ENCODE measurements around the gene PPP1R1B.
"Not testable (repeated sequence)": the region's sequence is repeated elsewhere in the genome, so short reads cannot be mapped to it uniquely, and the experiment has no call there.

PPP1R1B gene

GRCh38 chr17:39626171-39627046, at the start of gene PPP1R1B:
Gene PPP1R1B, plus strand, starts transcription at chr17:39626952. Its CDS starts 441 bp downstream, at chr17:39627393.
- DNase-seq (ENCODE audit: low spot score), result no peak

GRCh38 chr17:39578272-39578671, 48.5 kb upstream of the PPP1R1B start:
- DNase-seq (ENCODE audit: low spot score), result no peak

DNA sequence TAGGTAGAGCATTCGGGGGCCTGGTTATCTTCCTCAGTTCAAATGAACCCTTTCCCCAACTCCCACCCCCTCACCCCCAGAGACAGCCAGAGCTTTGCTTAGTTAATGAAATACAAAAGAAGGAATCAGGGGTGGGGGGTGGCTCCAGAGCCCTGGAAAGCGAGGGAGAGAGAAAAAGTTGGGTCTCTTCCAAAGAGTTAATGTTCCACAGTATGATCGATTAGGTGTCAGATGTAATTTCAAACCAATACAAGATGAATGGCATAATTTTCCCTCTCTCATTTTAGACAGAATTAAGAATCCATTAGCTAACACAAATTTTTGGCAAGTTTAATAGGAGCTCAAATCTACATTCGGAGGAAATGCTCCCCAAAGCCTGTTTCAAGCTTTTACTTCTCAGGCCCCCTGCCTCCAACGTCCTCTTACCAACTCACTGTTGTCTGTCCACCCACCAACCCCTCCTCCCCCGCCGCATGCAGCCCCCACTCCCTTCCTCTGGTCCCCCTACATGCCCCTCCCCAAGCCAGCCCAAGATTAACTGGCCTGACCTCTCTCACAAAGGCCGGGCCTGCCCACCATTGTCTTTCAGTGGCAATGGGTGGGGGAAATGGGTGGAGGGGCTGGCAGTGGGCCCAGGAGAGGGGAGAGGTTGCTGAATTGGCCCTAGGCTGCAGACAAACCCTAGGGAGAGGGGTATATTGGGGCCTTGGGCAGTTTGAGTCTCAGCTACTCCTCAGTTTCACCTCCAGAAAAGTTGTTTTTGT, 47.3 kb upstream of the PPP1R1B start:
- DNase-seq (ENCODE audit: low spot score), result no peak

DNA sequence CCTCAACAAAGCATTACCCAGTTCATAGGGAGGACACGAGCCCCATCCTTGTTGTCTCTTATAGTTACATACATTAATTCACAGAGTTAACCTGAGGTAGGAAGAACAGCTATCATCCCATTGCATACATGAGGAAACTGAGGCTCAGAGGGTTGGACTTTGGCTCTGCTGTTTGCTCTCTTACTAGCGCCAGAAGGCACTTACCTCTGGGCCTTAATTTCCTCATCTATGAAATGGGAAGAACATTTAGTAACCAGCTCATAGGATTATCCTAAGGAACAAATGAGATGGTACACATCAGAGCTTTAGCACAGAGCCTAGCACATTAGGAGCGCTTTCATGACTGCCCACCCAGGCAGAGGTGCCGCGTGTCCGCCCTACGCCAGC, 46.7 kb upstream of the PPP1R1B start:
- no peak for DNase-seq (ENCODE audit: low spot score)

- no peak for DNase-seq (ENCODE audit: low spot score)
These were observed 45.5 kb upstream of the PPP1R1B start for GRCh38 chr17:39581071-39581758.

DNA sequence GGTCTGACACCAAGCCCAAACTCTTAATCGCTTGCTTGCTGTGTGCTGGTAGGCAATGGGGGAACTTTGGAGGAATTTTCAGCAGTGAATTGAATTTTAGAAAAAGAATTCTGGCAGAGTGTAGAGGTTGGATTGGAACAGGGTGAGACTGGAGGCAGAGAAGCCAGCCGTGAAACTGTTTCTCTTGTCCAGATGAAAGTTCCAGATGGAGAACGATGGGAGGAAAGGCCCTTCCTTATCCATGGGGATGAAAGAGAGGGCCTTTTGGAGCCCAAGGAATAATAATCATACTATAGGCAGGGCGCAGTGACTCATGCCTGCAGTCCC, 45.0 kb upstream of the PPP1R1B start:
- no peak for DNase-seq (ENCODE audit: low spot score)

- DNase-seq (ENCODE audit: low spot score), result no peak
These were observed 44.1 kb upstream of the PPP1R1B start for GRCh38 chr17:39582658-39583057.

GRCh38 chr17:39590180-39590579, 36.6 kb upstream of the PPP1R1B start:
- DNase-seq (ENCODE audit: low spot score), result not testable (repeated sequence)

DNA sequence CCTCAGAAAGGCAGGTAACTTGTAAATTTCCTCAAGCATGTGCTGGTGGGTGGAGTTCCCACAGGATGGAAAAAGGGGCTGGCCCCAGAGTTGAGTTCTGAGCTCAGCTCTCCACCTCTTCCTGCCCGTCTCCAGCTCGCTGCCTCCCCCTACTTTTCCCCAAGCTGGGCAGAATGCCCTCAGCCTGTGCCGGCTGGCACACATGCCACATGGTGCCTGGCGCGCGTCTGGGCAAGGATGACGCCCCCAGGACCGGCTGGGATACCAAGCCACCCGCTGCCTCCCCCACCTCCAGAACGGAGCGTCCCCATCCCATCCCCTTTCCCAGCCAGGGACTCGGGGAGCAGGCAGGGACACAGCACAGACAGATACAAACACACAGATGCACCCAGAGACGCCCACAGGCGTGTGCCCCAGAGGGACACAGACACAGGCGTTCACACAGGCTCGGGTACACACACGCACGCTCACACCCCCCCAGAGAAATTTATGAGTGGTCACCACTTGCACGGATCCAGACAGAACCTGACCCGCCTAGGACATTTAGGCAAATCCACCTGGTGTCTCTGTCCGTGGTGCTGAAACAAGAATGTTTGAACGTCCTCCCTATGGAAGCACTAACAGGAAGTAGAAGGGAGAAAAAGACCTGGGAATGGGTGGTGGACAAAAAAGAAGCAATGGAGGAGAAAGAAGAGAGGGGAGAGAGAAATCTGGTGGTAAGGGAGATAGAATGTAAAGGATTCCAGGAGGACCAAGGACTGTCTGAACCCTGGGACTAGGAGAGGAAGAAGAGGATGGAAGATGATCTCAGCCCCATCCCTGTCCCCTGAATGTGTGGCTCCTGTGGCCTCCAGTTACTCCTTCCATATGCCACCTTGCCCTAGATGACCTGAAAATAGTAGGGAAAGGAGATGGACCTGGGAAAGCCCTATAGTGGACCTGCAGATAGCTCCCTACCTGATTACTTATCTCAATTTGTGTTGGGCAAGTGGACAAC, 34.5 kb upstream of the PPP1R1B start:
- peak; percentile 29 for DNase-seq (ENCODE audit: low spot score)

DNA sequence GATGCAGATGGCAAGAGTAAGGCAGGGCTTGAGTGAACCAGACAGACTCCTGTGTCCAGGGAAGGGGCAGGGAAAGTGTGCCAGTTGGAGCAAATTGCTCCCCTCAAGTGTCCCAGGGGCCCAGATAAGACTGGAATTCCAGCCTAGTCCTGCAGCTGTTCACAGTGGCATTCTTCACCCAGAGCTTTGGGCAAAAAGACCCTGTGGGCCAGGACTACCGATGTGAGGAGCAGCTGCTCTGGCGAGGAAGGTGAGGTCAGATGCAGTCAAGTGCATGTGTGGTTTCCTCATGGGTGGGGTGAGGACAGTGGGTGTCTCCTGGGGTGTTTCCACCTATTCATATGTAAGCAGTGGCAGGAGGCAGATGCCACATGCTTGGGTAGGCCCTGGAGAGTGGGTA, 33.4 kb upstream of the PPP1R1B start:
- no peak for DNase-seq (ENCODE audit: low spot score)

DNA sequence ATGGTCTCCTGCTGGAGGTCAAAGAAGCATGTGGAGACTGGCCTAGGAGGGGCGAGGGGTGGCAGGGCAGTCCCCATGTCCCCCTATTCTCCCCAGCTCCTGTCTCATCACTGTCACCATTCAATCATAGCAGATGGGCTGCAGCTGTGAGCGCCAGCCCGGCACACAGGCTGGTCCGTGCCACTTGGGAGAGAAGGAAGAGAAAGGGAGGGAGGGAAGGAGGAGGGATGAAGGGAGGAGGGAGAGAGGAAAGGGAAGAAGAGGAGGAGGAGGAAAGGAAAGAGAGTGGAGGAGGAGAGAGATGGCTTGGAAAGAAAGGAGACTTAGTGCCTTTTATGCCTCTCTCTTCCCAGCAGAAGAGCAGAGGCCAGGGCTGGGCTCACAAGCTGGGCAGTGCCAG, 31.5 kb upstream of the PPP1R1B start:
- DNase-seq (ENCODE audit: low spot score), result no peak

GRCh38 chr17:39595928-39596510, 30.7 kb upstream of the PPP1R1B start:
- no peak for DNase-seq (ENCODE audit: low spot score)

GRCh38 chr17:39596543-39597267, 30.0 kb upstream of the PPP1R1B start:
- DNase-seq (ENCODE audit: low spot score), result no peak

DNA sequence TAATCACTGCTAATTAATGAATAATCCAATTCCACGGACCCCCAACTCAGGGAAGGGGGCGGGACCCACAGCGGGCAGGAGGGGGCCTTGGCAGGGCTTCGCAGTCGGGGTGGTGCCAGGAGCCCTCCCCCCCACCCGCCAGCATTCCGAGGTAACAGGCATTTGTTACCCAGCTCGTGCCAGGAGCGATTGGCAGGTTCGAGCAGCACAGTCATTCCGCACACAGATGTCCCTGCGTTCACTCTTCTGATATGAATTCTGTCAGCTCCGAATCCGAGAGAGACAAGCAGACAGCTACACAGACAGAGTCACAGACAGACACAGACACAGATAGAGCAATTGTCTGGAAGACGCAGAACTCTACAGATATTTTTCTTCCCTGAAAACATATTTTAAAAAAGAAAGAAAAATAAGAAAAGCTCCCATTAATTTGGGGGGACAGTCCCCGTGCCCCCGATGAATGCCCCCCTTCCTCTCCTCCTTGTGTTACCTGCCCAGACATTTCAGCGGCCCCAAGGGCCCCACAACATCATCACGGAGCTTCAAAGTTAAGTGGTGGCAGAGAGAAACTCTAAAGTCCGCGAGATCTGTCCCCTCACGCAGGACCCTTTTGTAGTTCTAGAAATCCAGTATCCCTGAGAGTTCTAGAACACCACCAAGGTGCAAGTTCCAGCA, 29.2 kb upstream of the PPP1R1B start:
- DNase-seq (ENCODE audit: low spot score), result no peak

GRCh38 chr17:39598047-39598481, 28.7 kb upstream of the PPP1R1B start:
- DNase-seq (ENCODE audit: low spot score), result no peak

- DNase-seq (ENCODE audit: low spot score), result no peak
These were observed 28.1 kb upstream of the PPP1R1B start for GRCh38 chr17:39598630-39599003.

GRCh38 chr17:39599004-39599664, 27.6 kb upstream of the PPP1R1B start:
- no peak for DNase-seq (ENCODE audit: low spot score)

DNA sequence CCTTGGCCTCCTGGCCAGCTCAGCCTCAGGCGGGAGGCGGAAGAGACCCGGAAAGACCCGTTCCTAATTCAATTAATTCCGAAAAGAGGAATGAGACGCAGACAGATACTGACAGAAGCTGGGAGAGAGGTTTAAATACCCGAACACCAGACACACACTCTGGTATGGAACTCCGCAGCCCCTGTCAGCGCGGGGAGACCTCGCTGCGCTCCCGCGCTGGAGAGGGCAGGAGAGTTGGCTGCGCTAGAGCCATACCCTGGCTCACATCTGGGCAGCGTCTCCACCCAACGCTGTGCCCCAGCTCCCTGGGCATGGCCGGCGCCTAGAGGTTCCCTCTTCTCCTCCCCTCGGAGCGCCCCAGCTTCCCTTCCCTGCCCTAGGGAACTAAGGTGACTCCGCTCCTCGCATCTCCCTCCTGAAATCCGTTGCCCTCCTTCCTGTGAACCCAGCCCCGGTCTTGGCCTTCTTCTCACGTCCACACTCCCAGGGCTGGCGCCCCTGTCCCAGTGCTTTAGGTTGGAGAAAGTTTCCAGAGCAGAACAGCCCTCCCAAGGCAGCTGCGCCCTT, 27.0 kb upstream of the PPP1R1B start:
- no peak for DNase-seq (ENCODE audit: low spot score)

Data from hematopoietic multipotent progenitor cell treated with erythropoietin and hydrocortisone succinate and interleukin-3 and kit ligand, for 15 days (in vitro differentiated cells).